HCT116 (cell line): ENCODE results near the gene UACA. TPM values are rescaled to one million over a fixed set of nuclear protein-coding genes. Genes with fewer than 3 reads are reported as not detected.

Experiments
- ATAC-seq: fragments of 200-7000 bp; cut with Tn5 transposase; 2 replicates; pipeline ENCODE4 v1.9.1; 2020; ENCODE audit warnings: mild to moderate bottlenecking, moderate library complexity
- BruUV-seq: library from RNA; stranded (reverse); fragments of 400-500 nt; replicated peaks from 2 replicates; lab custom pipeline; 2021; lab: Mats Ljungman, UMichigan
- CTCF ChIA-PET: fragments of 300-600 bp; sonication (Branson Sonifier 250); formaldehyde crosslinking; loops from one replicate; lab custom pipeline; 2021; ENCODE audit warnings: antibody characterized with exemption; lab: Charles Lee
- POLR2A ChIA-PET: fragments of 300-600, 350-600 bp; sonication (Branson Sonifier 250); formaldehyde crosslinking; loops from one replicate; lab custom pipeline; 2021; ENCODE audit warnings: antibody characterized with exemption; lab: Charles Lee
- RAD21 ChIA-PET, 2 experiments: fragments of 300-600 bp; sonication (Branson Sonifier 250); formaldehyde crosslinking; loops; one replicate each; lab custom pipeline; 2023; ENCODE audit warnings: low total read pairs in 2 of 2; ENCODE audit not compliant: uncharacterized antibody in 2 of 2, unreplicated experiment in 2 of 2, low non-redundant PET in 1 of 2; lab: Charles Lee
- DNase-seq: peaks from one replicate; pipeline ENCODE4 v3.0.0-alpha.2; 2010; ENCODE audit warnings: low read depth, low spot score
- H2AFZ ChIP-seq: fragments of 200-600 bp; shearing (Covaris generic), sonication (generic); 2 replicates; pipeline ENCODE4 v1.6.1; 2017; ENCODE audit warnings: low read depth, mixed run types, mixed read lengths, antibody characterized with exemption, low read length; ENCODE audit not compliant: poor library complexity, severe bottlenecking
- H3K27ac ChIP-seq: 2 replicates; pipeline ENCODE4 v1.5.1; 2012; ENCODE audit warnings: low read depth, low read length
- H3K27me3 ChIP-seq: fragments of 200-600 bp; sonication (generic); 2 replicates; pipeline ENCODE4 v1.6.1; 2016; ENCODE audit warnings: mixed run types, low read length, mixed read lengths; ENCODE audit not compliant: insufficient read depth
- H3K36me3 ChIP-seq, 2 experiments: fragments of 200-500 bp in 1 of 2; fragments of 200-600 bp in 1 of 2; sonication (Bioruptor generic) in 1 of 2; sonication (generic) in 1 of 2; 2 replicates each; pipeline versions ENCODE4 v1.5.1 to v1.6.1; 2014 to 2016; ENCODE audit warnings: low read length in 2 of 2, inconsistent platforms in 1 of 2, mixed read lengths in 1 of 2, mixed run types in 1 of 2; ENCODE audit not compliant: insufficient read depth in 2 of 2, control insufficient read depth in 1 of 2
- H3K4me1 ChIP-seq, 2 experiments: fragments of 200-600 bp in 1 of 2; sonication (generic) in 1 of 2; 2 replicates each; pipeline versions ENCODE4 v1.5.1 to v1.6.1; 2012 to 2017; ENCODE audit warnings: low read length in 2 of 2, inconsistent platforms in 1 of 2, mild to moderate bottlenecking in 1 of 2, mixed read lengths in 1 of 2, mixed run types in 1 of 2, moderate library complexity in 1 of 2; ENCODE audit not compliant: insufficient read depth in 2 of 2, control insufficient read depth in 1 of 2
- H3K4me2 ChIP-seq: fragments of 200-600 bp; sonication (generic); 2 replicates; pipeline ENCODE4 v1.6.1; 2017; ENCODE audit warnings: mixed run types, low read length, mixed read lengths
- H3K4me3 ChIP-seq, 2 experiments: fragments of 200-600 bp in 1 of 2; sonication (generic) in 1 of 2; replicated peaks in 1 of 2; 2 replicates each; pipeline ENCODE4 v1.5.1; 2011 to 2016; ENCODE audit warnings: low read length in 2 of 2, control low read depth in 1 of 2, low read depth in 1 of 2, mild to moderate bottlenecking in 1 of 2, mixed read lengths in 1 of 2, mixed run types in 1 of 2
- H3K79me2 ChIP-seq: fragments of 200-600 bp; sonication (generic); 2 replicates; pipeline ENCODE4 v1.6.1; 2017; ENCODE audit warnings: mild to moderate bottlenecking, mixed run types, low read length, moderate library complexity, mixed read lengths; ENCODE audit not compliant: insufficient read depth
- H3K9ac ChIP-seq: fragments of 200-600 bp; sonication (generic); 2 replicates; pipeline ENCODE4 v1.6.1; 2016; ENCODE audit warnings: low read length, mixed read lengths
- H3K9me2 ChIP-seq: fragments of 200-600 bp; sonication (generic), shearing (Covaris generic); 2 replicates; pipeline ENCODE4 v1.6.1; 2017; ENCODE audit warnings: mixed run types, mild to moderate bottlenecking, moderate library complexity; ENCODE audit not compliant: insufficient read depth
- H3K9me3 ChIP-seq, 2 experiments: fragments of 200-500 bp in 1 of 2; fragments of 200-600 bp in 1 of 2; sonication (Bioruptor generic) in 1 of 2; sonication (generic) in 1 of 2; 2 replicates each; pipeline ENCODE4 v1.6.1; 2014 to 2017; ENCODE audit warnings: low read length in 2 of 2, mixed read lengths in 2 of 2, inconsistent platforms in 1 of 2, low read depth in 1 of 2, mild to moderate bottlenecking in 1 of 2, mixed run types in 1 of 2, moderate library complexity in 1 of 2; ENCODE audit not compliant: control insufficient read depth in 1 of 2, insufficient read depth in 1 of 2
- H4K20me1 ChIP-seq: fragments of 200-600 bp; sonication (generic), shearing (Covaris generic); 2 replicates; pipeline ENCODE4 v1.6.1; 2017; ENCODE audit warnings: mixed run types, mild to moderate bottlenecking, moderate library complexity; ENCODE audit not compliant: insufficient read depth
- CBX3 ChIP-seq: IDR thresholded peaks from 2 replicates; pipeline ENCODE4 v1.6.1; 2012; ENCODE audit warnings: low read depth
- EGR1 ChIP-seq: IDR thresholded peaks from 2 replicates; pipeline ENCODE4 v1.6.1; 2012; ENCODE audit warnings: low read depth
- EZH2 ChIP-seq: fragments of 200-600 bp; sonication (generic); IDR thresholded peaks from 2 replicates; pipeline ENCODE4 v1.6.1; 2017; ENCODE audit warnings: antibody characterized with exemption, mixed run types
- JUND ChIP-seq: IDR thresholded peaks from 2 replicates; pipeline ENCODE4 v1.6.1; 2012
- POLR2A ChIP-seq: IDR thresholded peaks from 2 replicates; pipeline ENCODE4 v1.7.0; 2011; ENCODE audit warnings: borderline replicate concordance; ENCODE audit not compliant: insufficient read depth, insufficient read length; ENCODE audit errors: extremely low read depth
- POLR2AphosphoS5 ChIP-seq: IDR thresholded peaks from 2 replicates; pipeline ENCODE4 v1.6.1; 2011; ENCODE audit warnings: mild to moderate bottlenecking, low read depth, low read length, moderate library complexity
- RAD21 ChIP-seq: IDR thresholded peaks from 2 replicates; pipeline ENCODE4 v1.6.1; 2012; ENCODE audit warnings: low read depth, mild to moderate bottlenecking
- SIN3A ChIP-seq: IDR thresholded peaks from 2 replicates; pipeline ENCODE4 v1.6.1; 2012; ENCODE audit warnings: low read depth
- SP1 ChIP-seq: IDR thresholded peaks from 2 replicates; pipeline ENCODE4 v1.6.1; 2012; ENCODE audit warnings: low read depth
- SRF ChIP-seq: IDR thresholded peaks from 2 replicates; pipeline ENCODE4 v1.6.1; 2012; ENCODE audit warnings: low read depth
- YY1 ChIP-seq: IDR thresholded peaks from 2 replicates; pipeline ENCODE4 v1.6.1; 2011; ENCODE audit warnings: low read length, low read depth, moderate library complexity, mild to moderate bottlenecking; ENCODE audit not compliant: insufficient replicate concordance; ENCODE audit errors: extremely low read depth
- ZFX ChIP-seq: fragments of 450-650 bp; IDR thresholded peaks from 2 replicates; pipeline ENCODE4 v1.6.1; 2017
- ZNF274 ChIP-seq: fragments of 200-500 bp; sonication (Bioruptor generic); IDR thresholded peaks from 2 replicates; pipeline ENCODE4 v1.6.1; 2014; ENCODE audit warnings: mild to moderate bottlenecking, low read depth, low read length, inconsistent platforms
- intact Hi-C: fragments of 100-400 bp; cut with micrococcal nuclease; formaldehyde crosslinking; loops from 2 replicates; pipeline ENCODE4 v1.10.0; 2022
- total RNA-seq: library from RNA; stranded (reverse); gene quantifications from one replicate; pipeline ENCODE4 v1.2.1, GENCODE V29; 2021; ENCODE audit not compliant: unreplicated experiment
- TF ChIP-seq, protein P1 (sequence below): IDR thresholded peaks from 2 replicates; pipeline ENCODE4 v1.6.1; 2012
- TF ChIP-seq, protein P2 (sequence below): IDR thresholded peaks from 2 replicates; pipeline ENCODE4 v1.6.1; 2012
- TF ChIP-seq, protein P3 (sequence below): IDR thresholded peaks from 2 replicates; pipeline ENCODE4 v1.6.1; 2012; ENCODE audit warnings: low read depth
- TF ChIP-seq, protein P4 (sequence below), 3 experiments: fragments of 200-600 bp in 1 of 3; sonication (generic) in 1 of 3; IDR thresholded peaks in 2 of 3; conservative IDR thresholded peaks in 1 of 3; 2 replicates each; pipeline ENCODE4 v1.5.1; 2012 to 2017; ENCODE audit warnings: low read depth in 2 of 3, low read length in 2 of 3, antibody characterized with exemption in 1 of 3, borderline replicate concordance in 1 of 3, control low read depth in 1 of 3, mild to moderate bottlenecking in 1 of 3, mixed read lengths in 1 of 3, mixed run types in 1 of 3, moderate library complexity in 1 of 3; ENCODE audit not compliant: insufficient read depth in 1 of 3

The UACA gene
- total RNA-seq, 1 experiment from 2014 or later: 47.4 TPM

DNA sequence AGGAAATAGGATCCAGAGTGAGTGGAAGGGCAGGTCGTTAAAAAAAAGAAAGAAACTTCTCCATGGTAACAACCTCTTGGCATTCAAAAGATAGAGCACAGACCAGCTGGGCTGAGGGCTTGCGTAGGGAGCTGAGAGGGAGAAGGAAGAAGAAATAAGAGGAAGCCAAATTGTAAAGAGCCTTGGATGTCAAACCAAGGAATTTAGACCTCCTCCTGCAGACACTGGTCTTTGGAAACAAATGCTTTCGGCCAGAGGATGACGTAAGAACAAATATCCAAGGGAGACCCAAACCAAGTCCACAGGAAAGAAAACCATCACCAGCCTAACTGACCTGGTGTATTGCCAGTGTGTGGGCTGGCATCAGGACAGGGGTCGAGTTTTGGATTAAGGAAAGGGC lies 155.2 kb downstream of the UACA start:
- Histone ChIP-seq H3K79me2 (no peaks in the 10 kb centered on the region), H2AFZ (no peak overlapping the region), H3K4me2 (no peak overlapping the region), H3K4me1 (peaks cover 5 to 11% of the 10 kb centered on the region in 2 experiments; a peak in 1 of 4 replicates), H3K27ac (no peak overlapping the region), H3K9ac (no peak overlapping the region), H3K4me3 (no peak overlapping the region), H3K27me3 (no peaks in the 10 kb centered on the region), H3K9me3 (no peaks in the 10 kb centered on the region), H4K20me1 (no peaks in the 10 kb centered on the region), H3K9me2 (no peaks in the 10 kb centered on the region), H3K36me3 (no peaks in the 10 kb centered on the region)
- RAD21 ChIA-PET: no interaction called here
- intact Hi-C loops: no loop called here
- DNase-seq (no peak), ATAC-seq (no peak)
- CTCF ChIA-PET: no interaction called here
- no TSS peak for BruUV-seq
- no peak for TF ChIP-seq EGR1
- TF ChIP-seq, protein P1, sequence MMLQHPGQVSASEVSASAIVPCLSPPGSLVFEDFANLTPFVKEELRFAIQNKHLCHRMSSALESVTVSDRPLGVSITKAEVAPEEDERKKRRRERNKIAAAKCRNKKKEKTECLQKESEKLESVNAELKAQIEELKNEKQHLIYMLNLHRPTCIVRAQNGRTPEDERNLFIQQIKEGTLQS: no peak
- no peak for TF ChIP-seq ZFX
- TF ChIP-seq, protein P2, sequence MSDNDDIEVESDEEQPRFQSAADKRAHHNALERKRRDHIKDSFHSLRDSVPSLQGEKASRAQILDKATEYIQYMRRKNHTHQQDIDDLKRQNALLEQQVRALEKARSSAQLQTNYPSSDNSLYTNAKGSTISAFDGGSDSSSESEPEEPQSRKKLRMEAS: no peak
- no peak for TF ChIP-seq POLR2A
- TF ChIP-seq, protein P3, sequence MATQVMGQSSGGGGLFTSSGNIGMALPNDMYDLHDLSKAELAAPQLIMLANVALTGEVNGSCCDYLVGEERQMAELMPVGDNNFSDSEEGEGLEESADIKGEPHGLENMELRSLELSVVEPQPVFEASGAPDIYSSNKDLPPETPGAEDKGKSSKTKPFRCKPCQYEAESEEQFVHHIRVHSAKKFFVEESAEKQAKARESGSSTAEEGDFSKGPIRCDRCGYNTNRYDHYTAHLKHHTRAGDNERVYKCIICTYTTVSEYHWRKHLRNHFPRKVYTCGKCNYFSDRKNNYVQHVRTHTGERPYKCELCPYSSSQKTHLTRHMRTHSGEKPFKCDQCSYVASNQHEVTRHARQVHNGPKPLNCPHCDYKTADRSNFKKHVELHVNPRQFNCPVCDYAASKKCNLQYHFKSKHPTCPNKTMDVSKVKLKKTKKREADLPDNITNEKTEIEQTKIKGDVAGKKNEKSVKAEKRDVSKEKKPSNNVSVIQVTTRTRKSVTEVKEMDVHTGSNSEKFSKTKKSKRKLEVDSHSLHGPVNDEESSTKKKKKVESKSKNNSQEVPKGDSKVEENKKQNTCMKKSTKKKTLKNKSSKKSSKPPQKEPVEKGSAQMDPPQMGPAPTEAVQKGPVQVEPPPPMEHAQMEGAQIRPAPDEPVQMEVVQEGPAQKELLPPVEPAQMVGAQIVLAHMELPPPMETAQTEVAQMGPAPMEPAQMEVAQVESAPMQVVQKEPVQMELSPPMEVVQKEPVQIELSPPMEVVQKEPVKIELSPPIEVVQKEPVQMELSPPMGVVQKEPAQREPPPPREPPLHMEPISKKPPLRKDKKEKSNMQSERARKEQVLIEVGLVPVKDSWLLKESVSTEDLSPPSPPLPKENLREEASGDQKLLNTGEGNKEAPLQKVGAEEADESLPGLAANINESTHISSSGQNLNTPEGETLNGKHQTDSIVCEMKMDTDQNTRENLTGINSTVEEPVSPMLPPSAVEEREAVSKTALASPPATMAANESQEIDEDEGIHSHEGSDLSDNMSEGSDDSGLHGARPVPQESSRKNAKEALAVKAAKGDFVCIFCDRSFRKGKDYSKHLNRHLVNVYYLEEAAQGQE: no peak
- no peak for TF ChIP-seq SP1
- TF ChIP-seq, protein P4, sequence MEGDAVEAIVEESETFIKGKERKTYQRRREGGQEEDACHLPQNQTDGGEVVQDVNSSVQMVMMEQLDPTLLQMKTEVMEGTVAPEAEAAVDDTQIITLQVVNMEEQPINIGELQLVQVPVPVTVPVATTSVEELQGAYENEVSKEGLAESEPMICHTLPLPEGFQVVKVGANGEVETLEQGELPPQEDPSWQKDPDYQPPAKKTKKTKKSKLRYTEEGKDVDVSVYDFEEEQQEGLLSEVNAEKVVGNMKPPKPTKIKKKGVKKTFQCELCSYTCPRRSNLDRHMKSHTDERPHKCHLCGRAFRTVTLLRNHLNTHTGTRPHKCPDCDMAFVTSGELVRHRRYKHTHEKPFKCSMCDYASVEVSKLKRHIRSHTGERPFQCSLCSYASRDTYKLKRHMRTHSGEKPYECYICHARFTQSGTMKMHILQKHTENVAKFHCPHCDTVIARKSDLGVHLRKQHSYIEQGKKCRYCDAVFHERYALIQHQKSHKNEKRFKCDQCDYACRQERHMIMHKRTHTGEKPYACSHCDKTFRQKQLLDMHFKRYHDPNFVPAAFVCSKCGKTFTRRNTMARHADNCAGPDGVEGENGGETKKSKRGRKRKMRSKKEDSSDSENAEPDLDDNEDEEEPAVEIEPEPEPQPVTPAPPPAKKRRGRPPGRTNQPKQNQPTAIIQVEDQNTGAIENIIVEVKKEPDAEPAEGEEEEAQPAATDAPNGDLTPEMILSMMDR (IDR thresholded peaks at IDR 0.05 in 2 of 3, conservative IDR thresholded peaks at IDR 0.05 in 1 of 3; ENCODE audit: borderline replicate concordance in 1 of 3, insufficient read depth in 1 of 3, low read depth in 2 of 3, low read length in 2 of 3): no peak
- no peak for TF ChIP-seq CBX3
- TF ChIP-seq SIN3A: no peak
- no peak for TF ChIP-seq EZH2
- TF ChIP-seq YY1: no peak
- TF ChIP-seq RAD21: no peak
- no peak for TF ChIP-seq POLR2AphosphoS5
- TF ChIP-seq ZNF274: no peak
- no peak for TF ChIP-seq SRF
- TF ChIP-seq JUND: no peak
- POLR2A ChIA-PET: no interaction called here
